ENCODE data around the gene ANTXR1.

Gene ANTXR1

GRCh38 chr2:69205076-69205475 lies 192.1 kb downstream of the ANTXR1 start:
- Histone ChIP-seq H3K9me3 (ENCODE audit: severe bottlenecking) (no peaks in the 10 kb centered on the region), H3K4me3 (ENCODE audit: low read depth, low read length) (no peak overlapping the region), H3K27me3 (ENCODE audit: insufficient read depth, low read depth, severe bottlenecking) (no peaks in the 10 kb centered on the region), H3K36me3 (no peaks in the 10 kb centered on the region; the same call in none of the 2 replicates), H3K27ac (no peak overlapping the region)
- TF ChIP-seq CTCF (IDR thresholded peaks at IDR 0.05; ENCODE audit: low read depth, low read length), result no peak
- DNase-seq, result no peak

GRCh38 chr2:69205491-69205890 lies 192.5 kb downstream of the ANTXR1 start:
- TF ChIP-seq CTCF (IDR thresholded peaks at IDR 0.05; ENCODE audit: low read depth, low read length), result no peak
- H3K9me3 ChIP-seq (ENCODE audit: severe bottlenecking), result no peaks in the 10 kb centered on the region
- H3K27ac ChIP-seq, result no peak overlapping the region
- DNase-seq, result no peak
- no peaks in the 10 kb centered on the region for H3K27me3 ChIP-seq (ENCODE audit: insufficient read depth, low read depth, severe bottlenecking)
- H3K4me3 ChIP-seq (ENCODE audit: low read depth, low read length), result no peak overlapping the region
- no peaks in the 10 kb centered on the region; the same call in none of the 2 replicates for H3K36me3 ChIP-seq

- Histone ChIP-seq H3K27me3 (ENCODE audit: insufficient read depth, low read depth, severe bottlenecking) (no peaks in the 10 kb centered on the region), H3K27ac (no peak overlapping the region), H3K4me3 (ENCODE audit: low read depth, low read length) (no peak overlapping the region), H3K36me3 (no peaks in the 10 kb centered on the region; the same call in none of the 2 replicates), H3K9me3 (ENCODE audit: severe bottlenecking) (no peaks in the 10 kb centered on the region)
- TF ChIP-seq CTCF (IDR thresholded peaks at IDR 0.05; ENCODE audit: low read depth, low read length), result 0 out of 2 replicates have a peak, but pooled peaks have one; percentile 11
- DNase-seq, result no peak
These were observed 195.1 kb downstream of the ANTXR1 start for GRCh38 chr2:69208023-69208595.

GRCh38 chr2:69209482-69209881 lies 196.5 kb downstream of the ANTXR1 start:
- no peaks in the 10 kb centered on the region; the same call in none of the 2 replicates for H3K36me3 ChIP-seq
- H3K27me3 ChIP-seq (ENCODE audit: insufficient read depth, low read depth, severe bottlenecking), result no peaks in the 10 kb centered on the region
- TF ChIP-seq CTCF (IDR thresholded peaks at IDR 0.05; ENCODE audit: low read depth, low read length), result no peak
- no peaks in the 10 kb centered on the region for H3K9me3 ChIP-seq (ENCODE audit: severe bottlenecking)
- H3K4me3 ChIP-seq (ENCODE audit: low read depth, low read length), result no peak overlapping the region
- no peak for DNase-seq
- no peak overlapping the region for H3K27ac ChIP-seq

GRCh38 chr2:69210385-69210784 lies 197.4 kb downstream of the ANTXR1 start:
- Histone ChIP-seq H3K27me3 (ENCODE audit: insufficient read depth, low read depth, severe bottlenecking) (no peaks in the 10 kb centered on the region), H3K36me3 (no peaks in the 10 kb centered on the region; the same call in 1 of the 2 replicates)
- no peak for DNase-seq

More at GRCh38 chr2:69210385-69210784, 197.4 kb downstream of the ANTXR1 start:
- H3K4me3 ChIP-seq (ENCODE audit: low read depth, low read length), result no peak overlapping the region
- no peaks in the 10 kb centered on the region for H3K9me3 ChIP-seq (ENCODE audit: severe bottlenecking)
- TF ChIP-seq CTCF (IDR thresholded peaks at IDR 0.05; ENCODE audit: low read depth, low read length), result no peak
- H3K27ac ChIP-seq, result no peak overlapping the region
